DMS53 treated with DMSO at 0.1 percent for 48 hours (cell line): Measurements from ENCODE around the gene VSX1.

ENCODE experiments used
- DNase-seq: peaks from one replicate; lab custom pipeline; 2025; ENCODE audit not compliant: unreplicated experiment; lab: John Stamatoyannopoulos, UW

Gene VSX1

DNA sequence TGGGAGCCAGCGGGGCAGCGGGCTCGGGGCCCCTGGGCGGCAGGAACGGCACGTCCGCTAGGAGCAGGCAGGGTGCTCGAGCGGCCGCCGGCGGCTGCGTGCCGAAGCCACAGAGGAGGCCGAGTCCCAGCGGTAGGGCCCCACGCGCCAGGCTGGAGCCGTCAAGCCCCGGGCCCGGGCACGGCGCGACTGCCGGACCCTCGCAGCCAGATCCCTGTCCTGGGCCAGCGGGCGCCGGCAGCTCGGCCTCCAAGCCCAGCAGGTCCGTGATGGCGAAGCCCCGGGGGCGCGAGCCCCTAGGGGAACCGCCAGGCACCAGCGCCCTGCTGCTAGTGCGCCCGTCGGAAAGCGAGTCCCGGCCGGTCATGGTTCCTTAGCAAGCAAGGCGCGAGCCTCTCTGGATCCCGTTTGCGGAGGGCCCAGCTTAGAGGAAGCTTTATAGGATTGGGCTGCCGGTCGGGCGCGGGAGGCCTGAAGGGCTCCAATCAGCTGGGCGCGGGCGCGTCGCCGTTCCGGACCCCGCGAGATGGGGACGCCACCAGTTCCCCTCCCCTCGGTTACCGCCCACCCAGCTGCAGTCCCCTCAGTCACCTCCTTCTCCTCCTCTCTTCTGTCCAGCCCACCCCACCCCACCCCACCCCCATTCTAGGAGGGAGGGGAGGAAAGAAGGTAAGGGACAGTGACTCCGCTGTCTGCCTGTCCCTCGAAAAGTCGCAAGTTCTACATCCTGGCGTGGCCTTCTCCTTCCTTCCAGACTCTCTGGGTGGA is at the start of gene VSX1:
Gene VSX1 (minus strand): TSS at position 412 of the 768 bp plus-strand sequence. CDS start 45 bp downstream, at position 367.
- no peak for DNase-seq

DNA sequence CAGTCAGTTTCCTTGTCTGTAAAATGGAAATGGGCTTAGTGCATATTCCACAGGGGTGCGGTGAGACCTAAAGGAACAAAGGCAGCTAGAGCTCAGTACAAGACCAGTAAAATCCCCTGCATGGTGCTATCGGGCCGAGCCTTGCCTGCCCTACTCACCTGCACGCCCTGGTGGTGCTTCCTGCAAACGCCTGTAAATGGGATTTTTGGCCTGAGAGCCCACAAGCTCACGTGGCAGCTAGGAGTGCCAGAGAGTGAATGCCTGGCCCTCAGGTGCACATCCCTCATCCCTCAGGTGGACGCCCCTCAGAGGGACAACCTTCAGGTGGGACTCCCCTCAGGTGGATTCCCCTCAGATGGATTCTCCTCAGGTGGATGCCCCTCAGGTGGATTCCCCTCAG is 48.0 kb upstream of the VSX1 start:
- no peak for DNase-seq

DNA sequence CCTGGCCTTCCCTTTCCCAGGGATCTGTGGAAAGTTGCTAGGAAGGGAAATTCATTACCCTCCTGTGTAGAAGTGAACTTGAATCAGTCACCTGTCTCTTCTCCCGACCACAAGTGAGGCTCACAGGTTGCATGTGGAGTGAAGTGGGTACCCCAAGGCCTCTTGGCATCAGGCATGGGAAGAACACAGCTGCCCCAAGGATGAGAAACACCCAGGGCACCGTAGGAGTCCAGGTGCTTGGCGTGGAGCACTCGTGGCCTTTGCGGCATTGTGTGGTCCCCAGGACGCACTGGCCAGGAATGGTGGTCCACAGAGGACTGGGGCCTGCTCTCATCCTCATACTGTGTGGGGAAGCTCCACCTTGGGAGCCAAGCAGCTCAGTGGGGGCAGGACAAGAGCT is 47.5 kb upstream of the VSX1 start:
- DNase-seq, result no peak

DNA sequence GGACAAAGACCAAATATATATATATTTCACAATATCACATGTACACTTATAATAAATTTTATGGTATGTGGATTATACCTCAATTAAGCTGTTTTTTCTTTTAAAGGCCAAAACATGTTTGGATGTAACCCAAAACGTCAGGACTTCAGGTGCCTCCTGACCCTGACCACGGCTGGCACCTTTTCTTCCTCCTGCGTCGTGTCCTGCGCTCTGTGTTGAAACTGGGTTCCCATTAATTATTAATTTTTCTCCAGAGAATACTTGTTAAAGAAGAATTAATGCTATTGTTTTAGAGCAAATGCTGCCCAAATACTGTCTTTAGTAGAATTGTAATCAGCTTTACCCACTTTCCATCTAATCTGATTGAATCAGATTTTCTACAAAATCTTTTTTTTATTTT is 46.7 kb upstream of the VSX1 start:
- no peak for DNase-seq

DNA sequence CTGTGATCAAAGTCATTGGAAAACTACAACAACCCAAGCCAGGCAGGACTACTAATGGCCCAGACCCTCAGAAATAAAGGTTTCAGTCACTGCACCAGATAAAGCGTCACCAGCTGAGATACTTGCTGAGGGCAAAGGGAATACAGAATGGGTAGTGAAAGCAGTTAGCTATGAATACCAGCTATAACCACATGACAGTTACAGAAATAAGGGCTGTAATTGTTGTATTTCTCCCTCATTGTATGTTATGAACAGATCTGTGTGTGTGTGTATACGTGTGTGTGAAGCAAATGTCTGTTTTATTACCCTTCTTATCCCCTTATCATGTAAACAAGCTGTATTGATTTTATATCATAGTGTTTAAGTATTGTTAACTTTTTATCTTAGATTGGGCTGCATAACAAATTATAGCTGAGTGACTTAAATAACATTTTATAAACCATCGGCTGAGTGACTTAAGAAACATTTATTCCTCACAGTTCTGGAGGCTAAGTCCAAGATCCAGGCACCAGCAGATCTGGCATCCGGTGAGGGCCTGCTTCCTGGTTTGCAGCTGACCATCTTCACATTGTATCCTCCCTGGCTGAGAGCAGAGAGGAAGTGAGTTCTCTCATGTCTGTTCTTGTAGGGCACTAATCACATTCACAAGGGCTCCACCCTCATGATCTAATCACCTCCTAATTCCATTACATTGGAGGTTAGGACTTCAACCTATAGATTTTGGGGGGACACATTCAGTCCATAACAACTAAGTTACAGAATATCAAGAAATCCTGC is 46.0 kb upstream of the VSX1 start:
- no peak for DNase-seq

DNA sequence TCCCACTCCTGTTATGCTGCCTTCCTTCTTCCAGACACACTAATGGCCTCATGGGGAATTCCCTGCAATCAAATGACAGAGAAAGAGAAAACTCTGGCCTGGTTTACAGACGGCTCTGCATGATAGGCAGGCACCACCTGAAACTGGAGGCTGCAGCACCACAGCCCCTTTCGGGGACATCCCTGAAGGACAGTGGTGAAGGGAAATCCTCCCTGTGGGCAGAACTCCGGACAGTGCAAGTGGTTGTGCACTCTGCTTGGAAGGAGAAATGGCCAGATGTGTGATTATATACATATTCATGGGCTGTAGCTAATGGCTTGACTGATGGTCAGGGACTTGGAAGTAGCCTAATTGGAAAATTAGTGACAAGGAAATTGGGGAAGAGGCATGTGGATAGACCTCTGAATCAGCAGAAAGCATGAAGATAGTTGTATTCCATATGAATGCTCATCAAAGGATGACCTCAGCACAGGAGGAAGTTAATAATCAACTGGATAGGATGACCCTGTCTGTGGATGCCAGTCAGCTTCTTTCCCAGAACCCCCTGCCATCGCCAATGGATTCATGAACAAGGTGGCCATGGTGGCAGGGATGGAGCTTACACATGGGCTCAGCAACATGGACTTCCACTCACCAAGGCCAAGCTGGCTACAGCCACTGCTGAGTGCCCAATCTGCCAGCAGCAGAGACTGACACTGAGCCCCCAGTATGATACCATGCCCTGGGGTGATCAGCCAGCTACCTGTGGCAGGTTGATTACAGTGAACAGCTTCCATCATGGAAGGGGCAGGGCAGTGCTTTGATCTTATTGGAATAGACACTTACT is 44.5 kb upstream of the VSX1 start:
- peak; percentile 8 for DNase-seq

DNA sequence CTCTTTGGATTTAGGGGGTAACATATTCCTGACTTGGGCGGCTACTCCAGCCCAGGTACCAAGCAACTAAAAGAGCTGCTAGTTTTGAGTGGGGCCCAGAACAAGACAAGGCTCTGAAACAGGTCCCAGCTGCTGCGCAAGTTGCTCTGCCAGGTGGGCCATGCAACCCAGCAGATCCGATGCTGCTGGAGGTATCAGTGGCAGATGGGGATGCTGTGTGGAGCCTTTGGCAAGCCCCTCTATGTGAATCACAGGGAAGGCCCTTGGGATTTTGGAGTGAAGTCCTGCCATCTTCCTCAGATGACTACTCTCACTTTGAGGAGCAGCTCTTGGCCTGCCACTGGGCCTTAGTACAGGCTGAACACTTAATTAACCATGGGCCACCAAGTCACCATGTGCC is 43.7 kb upstream of the VSX1 start:
- no peak for DNase-seq

DNA sequence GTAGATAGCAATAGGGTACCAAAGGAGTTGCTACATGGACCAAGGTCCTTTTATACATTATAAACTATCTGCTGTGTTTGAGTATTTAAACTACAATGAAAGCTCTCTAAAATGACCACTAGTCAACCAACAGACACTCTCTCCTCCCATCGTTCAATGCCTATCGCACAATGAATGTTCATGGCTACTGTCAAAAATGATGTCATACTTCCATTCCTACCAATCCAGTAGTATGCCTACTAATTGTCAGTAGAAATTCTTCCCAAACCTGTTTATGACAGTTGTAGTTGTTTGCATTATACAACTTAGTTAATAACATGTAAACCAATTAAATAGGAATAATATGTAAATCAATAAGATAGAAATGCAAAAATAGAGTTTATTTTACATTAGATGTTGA is 39.0 kb upstream of the VSX1 start:
- no peak for DNase-seq

DNA sequence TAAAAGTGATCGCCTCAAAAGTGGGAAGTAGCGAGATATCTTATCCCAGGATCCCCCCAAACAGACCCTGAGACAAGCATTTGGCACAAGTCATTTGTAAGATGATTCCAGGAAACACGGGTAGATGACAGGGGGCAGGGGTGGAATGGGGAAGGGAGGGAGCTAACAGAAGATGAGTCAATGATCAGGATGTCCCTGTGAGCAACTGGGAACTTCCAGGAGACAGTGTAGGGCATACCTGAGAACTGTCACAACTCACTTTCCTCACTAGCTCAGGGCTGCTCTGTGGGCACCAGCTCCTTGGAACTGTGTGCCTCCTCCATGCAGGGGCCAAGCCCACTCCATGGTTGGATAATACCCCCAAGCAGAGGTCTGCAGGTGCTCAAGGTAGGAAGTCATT is 38.5 kb upstream of the VSX1 start:
- DNase-seq, result no peak

DNA sequence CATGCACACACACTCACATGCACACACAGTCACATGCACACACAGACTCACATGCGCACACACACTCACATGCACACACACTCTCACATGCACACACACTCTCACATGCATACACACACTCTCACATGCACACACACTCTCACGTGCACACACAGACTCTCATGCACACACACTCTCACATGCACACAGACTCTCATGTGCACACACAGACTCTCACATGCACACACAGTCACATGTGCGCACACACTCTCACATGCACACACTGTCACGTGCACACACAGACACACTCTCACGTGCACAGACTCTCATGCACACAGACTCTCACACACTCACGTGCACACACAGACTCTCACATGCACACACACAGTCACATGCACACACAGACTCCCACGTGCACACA is 36.6 kb upstream of the VSX1 start:
- no peak for DNase-seq

DNA sequence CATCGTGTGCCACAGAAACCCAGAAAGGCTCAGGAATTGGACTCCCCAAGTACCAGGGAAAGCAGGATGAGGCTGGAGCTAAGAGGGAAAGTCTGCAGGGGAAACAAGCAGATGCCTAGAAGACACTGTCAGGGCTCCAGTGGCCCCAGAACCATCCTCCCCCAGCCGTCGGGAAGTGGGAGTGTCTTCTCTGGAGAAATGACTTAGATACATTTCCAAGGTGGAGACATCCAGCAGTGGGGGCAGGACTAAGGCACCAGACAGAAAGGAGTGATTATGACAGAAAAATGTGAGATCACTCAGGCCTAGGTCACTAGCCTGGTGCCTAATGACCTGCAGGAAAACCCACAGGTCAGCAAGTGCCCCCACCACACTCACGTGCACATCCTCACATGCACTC is 36.0 kb upstream of the VSX1 start:
- DNase-seq, result no peak

DNA sequence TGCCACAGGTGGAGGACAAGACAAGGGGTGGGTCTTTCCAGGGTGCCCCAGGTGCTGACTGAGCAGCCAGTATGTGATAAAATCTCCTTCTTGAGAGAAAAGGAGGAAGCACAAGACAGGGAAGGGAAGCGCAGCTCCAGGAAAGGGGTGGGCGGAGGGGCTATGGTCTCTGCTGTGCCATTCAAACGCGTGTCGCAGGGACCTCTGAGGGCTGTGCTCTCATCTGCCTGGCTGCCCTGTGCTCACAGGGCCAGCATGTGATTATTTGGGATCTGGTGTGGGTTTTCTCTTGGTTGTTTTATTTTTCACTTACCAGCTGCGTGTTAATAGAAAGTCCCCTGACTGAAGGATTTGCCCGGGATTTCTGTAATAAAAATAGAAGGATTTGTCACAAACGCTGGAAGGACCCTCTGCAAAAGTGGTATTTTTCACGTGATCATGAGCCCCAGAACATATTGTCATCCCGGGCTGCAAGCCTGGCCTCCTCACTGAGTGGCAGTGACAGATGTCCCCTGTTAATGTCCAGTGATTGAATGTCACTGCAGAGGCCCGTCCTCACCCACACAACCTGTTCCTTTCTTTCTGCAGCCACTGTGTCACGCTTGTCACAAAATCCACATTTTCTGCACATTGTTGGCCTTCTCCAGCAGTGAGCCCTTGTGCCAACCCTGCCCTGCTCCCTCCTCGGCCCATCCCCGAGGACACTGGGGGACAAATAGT is 35.0 kb upstream of the VSX1 start:
- DNase-seq, result no peak

DNA sequence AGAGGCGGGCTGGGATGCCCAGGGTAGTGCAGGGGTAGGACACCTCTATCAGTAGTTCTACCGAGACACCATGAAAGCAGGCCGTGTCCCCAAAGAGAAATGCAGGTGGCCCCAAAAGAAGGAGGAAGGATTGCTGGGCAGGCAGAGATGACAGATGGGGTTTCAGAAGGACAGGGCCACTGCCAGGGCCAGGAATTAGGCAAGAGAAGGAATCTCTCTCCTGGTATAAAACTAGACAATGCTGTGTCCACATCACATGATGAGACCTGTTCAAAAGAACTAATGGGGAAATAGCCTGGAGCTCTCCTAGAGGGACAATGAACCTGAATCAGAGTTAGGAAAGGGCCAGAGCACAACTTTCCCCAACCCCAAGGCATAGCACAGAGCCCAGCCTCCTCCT is 21.6 kb upstream of the VSX1 start:
- DNase-seq, result no peak

DNA sequence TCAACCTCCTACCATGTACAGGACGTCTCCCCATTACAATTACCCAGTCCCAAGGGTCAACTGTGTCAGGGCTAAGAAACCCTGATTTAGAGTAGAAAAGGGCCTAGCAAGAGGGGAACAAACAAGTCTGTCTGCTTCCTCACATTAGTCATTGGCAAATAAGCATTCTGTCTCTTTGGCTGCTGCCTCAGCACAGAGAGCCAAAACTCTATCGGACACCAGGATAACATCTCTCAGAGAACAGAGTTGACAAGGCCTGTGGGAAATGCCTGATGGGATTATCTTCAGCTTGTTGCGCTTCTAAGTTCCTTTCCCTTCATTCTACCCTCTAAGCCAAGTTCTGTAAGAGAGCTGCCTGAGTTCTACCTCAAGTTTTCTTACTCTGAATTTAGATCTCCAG is 19.0 kb upstream of the VSX1 start:
- DNase-seq, result no peak

DNA sequence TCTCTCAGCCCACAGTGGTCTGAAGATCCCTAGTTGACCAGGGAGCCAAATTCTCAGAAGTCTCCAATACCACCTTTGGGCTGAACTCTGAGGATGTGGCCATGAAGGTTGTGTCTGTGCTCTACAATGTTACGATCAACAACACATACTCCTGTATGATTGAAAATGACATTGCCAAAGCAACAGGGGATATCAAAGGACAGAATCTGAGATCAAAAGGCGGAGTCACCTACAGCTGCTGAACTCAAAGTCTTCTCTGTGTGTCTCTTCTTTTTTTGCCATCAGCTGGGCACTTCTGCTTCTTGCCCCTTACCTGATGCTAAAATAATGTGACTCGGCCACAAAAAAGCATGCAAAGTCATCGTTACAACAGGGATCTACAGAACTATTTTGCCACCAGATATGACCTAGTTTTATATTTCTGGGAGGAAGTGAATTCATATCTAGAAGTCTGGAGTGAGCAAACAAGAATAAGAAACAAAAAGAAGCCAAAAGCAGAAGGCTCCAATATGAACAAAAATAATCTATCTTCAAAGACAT is 17.7 kb upstream of the VSX1 start:
- DNase-seq, result no peak

DNA sequence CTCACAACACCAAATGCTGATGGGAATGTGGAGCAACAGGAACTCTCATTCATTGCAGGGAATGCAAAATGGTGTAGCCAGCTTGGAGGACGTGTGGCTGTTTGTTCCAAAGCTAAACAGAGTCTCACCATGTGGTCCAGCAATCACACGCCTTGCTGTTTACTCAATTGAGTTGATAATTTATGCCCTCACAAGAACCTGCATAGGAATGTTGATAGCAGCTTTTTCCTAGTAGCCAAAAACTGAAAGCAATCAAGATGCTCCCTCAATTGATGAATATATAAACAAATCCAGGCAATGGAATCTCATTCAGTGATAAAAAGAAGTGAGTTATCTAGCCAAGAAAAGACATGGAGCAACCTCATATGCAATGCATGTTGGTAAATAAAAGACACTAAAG is 15.6 kb upstream of the VSX1 start:
- DNase-seq, result no peak

DNA sequence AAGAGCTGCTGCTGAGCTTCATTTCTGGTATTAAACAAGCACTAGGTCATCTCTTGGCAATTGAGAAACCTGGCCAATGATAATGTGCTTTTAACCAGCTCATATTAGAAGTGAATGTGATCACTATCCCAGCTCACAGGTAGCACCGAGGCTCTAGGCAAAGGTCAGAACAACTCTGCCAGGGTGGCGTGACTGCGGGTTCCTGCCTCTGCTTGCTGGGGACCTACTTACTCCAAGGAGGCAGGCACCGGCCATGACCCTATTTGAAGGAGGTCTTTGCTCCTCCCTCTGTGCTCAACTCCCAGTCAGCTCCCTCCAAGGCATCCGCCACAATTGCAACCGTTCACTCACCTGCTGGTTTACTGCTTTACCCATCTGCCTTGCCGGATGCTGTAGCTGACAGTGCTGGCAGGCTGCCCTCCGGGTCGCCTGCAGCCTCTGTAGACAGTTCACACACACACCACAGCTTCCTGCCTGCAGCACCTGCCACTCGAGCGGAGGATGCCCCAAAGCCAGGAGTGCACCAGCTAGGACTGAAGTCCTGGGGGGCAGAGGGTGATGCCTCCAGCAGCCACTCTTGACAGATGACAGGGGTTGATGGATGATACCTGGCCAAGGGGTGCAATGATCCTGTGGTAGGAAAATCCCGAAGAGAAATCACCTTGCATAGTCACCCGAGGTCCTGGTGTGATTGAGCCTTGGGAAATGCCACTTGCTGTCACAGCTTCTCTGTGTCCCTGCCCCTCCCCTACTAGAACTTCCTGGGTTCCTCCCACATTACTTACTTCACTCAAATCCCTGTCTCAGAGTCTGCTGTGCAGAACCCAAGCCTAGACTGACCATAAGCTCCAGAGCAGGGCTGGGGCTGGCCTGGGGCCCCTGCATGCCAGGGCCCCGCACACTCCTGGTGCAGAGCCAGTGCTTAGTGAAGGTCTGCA is 8.8 kb upstream of the VSX1 start:
- peak; percentile 88 for DNase-seq

DNA sequence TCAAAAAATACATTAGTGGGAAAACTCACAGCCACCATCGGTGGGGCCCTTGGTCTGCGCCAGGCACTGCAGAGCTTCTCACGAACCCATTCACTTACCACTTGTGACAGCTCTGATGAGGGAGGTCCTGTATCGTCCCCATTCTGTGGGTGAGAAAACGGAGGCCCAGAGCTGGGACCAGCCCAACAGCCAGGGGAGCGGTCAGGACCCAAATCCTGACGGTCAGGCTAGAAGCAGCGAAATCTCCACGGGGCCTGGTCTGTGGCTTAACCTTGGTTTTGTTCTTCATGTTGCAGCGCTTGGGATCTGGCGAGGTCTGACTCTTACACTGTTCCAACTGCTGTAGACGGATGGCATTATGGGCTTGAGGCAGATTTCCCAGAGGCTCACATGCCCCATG is 7.7 kb upstream of the VSX1 start:
- no peak for DNase-seq

DNA sequence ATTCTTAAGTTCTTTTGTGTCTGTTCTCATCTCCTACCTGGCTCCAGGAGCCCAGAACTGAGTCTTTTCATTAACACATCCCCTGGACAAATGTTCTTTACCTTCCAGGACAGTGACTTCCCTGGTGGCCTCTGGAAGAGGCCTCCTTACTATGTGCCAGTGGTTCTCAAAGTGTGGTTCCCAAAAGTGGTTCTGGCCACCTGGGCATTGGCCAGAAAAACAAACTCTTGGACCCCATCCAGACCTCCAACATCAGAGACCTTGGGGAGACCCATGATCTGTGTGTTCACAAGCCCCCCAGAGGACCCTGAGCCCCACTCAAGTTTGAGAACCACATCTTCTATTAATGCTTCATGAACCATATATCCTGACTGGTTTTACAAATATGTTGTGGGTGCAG is 7.2 kb upstream of the VSX1 start:
- DNase-seq, result no peak

DNA sequence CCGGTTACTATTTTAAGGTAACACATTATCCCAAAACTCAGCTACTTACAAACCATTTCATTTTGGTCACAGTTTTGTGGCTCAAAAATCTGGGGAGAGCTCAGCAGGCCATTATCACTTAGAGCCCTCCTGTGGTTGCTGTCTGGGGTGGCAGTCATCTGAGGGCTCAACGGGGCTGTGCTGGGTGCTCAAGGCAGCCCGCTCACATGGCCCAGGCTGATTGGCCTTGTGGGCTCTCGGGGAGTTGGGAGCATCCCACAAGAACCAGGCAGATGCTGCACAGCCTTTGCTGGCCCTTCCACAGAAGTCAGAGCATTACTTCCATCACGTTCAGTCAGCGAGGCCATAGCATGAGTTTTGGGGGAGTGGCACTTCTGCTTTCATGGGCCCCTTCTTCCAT is 6.3 kb upstream of the VSX1 start:
- DNase-seq, result no peak
